Gastrocnemius medialis (tissue), 4 donors: Measurements from ENCODE around the gene ZFYVE27. TPM values are rescaled to one million over a fixed set of nuclear protein-coding genes. Genes with fewer than 3 reads are reported as not detected.

Experiments
- ATAC-seq, 2 donors: fragments of 150-250 bp; one replicate each; pipeline ENCODE4 v1.9.1; 2016
- DNase-seq, 2 donors: peaks; one replicate each; pipeline ENCODE4 v3.0.0-alpha.2; 2019
- H3K27ac ChIP-seq, 4 donors: fragments of 200-600 bp; sonication (generic); 1 replicate in 1 of 4; 2 replicates in 3 of 4; pipeline ENCODE4 v1.5.1; 2016 to 2018; ENCODE audit warnings: mild to moderate bottlenecking in 2 of 4, moderate library complexity in 1 of 4
- H3K27me3 ChIP-seq, 3 donors: fragments of 200-600 bp; sonication (generic) in 2 of 3; 1 replicate in 1 of 3; 2 replicates in 2 of 3; pipeline versions ENCODE4 v1.5.1 to v1.6.0; 2016 to 2019; ENCODE audit warnings: mild to moderate bottlenecking in 1 of 3, moderate library complexity in 1 of 3
- H3K36me3 ChIP-seq, 2 donors: fragments of 200-600 bp; sonication (generic) in 1 of 2; one replicate each; pipeline ENCODE4 v1.5.1; 2017 to 2018
- H3K4me1 ChIP-seq, 2 donors: fragments of 200-600 bp; sonication (generic) in 1 of 2; one replicate each; pipeline ENCODE4 v1.5.1; 2016 to 2017; ENCODE audit warnings: mild to moderate bottlenecking in 2 of 2
- H3K4me3 ChIP-seq, 4 donors: fragments of 200-600 bp; sonication (generic) in 3 of 4; 1 replicate in 1 of 4; 2 replicates in 3 of 4; pipeline ENCODE4 v1.5.1; 2016 to 2019; ENCODE audit warnings: mild to moderate bottlenecking in 2 of 4
- H3K9me3 ChIP-seq, 3 donors: fragments of 200-600 bp; sonication (generic) in 2 of 3; 1 replicate in 1 of 3; 2 replicates in 2 of 3; pipeline ENCODE4 v1.5.1; 2016 to 2019
- POLR2A ChIP-seq, 2 donors: fragments of 450-650 bp; IDR thresholded peaks; one replicate each; pipeline ENCODE4 v1.6.1; 2017; ENCODE audit warnings: antibody characterized with exemption in 2 of 2, mild to moderate bottlenecking in 2 of 2, moderate library complexity in 2 of 2
- in situ Hi-C, 4 donors: fragments of 200-750 bp; cut with MboI; loops; one replicate each; pipeline versions ENCODE4 v1.15.0 to v1.8.0; 2017; ENCODE audit warnings: low sequenced_read_pairs in 4 of 4
- intact Hi-C: fragments of 100-400 bp; cut with DNase I; formaldehyde crosslinking; loops from one replicate; pipeline ENCODE4 v1.15.1; 2023; ENCODE audit warnings: low total_unique reads
- total RNA-seq, 4 donors: library from RNA; depleted of rRNA; stranded (reverse); fragments of >200 nt; gene quantifications; one replicate each; pipeline versions ENCODE4 v1.1.0 to v1.2.3, GENCODE V29; 2016
- TF ChIP-seq, protein P1 (sequence below), 5 experiments: fragments of 450-650 bp in 3 of 5; fragments of 200-600 bp in 2 of 5; sonication (generic) in 2 of 5; IDR thresholded peaks in 4 of 5; conservative IDR thresholded peaks in 1 of 5; 1 replicate in 4 of 5; 2 replicates in 1 of 5; pipeline ENCODE4 v1.5.1; 2016 to 2019; ENCODE audit warnings: antibody characterized with exemption in 5 of 5, mild to moderate bottlenecking in 3 of 5, moderate library complexity in 3 of 5

ZFYVE27 gene
- total RNA-seq, 4 donors from 2014 or later, result 7.6 to 14.9 (median 11.6) TPM

DNA sequence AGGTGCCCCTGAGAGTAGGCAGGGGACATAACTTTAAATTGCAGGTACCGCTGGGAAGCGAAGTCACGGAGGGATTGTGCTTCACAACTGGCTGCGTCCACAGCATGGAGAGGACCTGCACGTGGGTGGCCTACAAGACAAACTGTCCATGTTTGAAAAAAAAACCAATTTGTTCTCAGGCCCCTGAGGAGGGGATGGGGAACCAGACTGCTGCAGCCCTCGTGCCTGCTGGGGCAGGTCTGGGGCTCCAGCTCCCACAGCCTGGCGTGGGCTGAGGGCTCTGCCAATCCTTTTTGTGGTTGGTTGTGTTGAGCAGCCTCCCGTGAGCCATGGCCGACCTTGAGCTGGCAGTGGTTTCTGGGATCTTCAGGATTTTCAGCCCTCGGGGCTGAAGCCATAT lies 25.1 kb downstream of the ZFYVE27 start:
- intact Hi-C loops, result no loop called here

DNA sequence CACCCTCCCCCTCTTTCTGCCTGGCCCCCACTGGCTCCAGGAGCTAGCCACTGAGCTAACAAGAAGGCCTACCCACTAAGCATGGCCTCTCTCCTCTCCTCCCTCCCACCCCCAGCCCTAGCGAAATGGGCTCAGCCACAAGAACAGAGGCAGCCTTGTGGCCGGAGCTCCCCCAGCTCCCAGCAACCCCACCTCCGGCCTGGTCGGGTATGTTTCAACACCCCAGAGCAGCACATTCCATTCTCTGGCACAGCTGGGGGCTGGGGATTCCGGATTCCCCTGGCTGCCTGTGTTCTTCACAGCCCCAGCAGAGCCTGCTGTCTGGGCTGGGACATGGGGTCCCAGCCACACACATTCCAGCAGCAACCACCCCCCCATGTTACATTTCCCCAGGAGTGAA lies 25.9 kb downstream of the ZFYVE27 start:
- peaks cover 0 to 23% of the 10 kb centered on the region in 2 donors for H3K4me1 ChIP-seq
- ATAC-seq (no peak), DNase-seq (no peak)
- H3K27me3 ChIP-seq, result no peaks in the 10 kb centered on the region
- in situ Hi-C loops (loop anchor here in 1 of 4 donors (25.0 kb wide), 1 partner anchor 274 kb away; the partner anchor contains the start of gene CRTAC1), intact Hi-C loops (no loop called here)
- no peak for TF ChIP-seq POLR2A (IDR thresholded peaks at IDR 0.05)
- TF ChIP-seq, protein P1, sequence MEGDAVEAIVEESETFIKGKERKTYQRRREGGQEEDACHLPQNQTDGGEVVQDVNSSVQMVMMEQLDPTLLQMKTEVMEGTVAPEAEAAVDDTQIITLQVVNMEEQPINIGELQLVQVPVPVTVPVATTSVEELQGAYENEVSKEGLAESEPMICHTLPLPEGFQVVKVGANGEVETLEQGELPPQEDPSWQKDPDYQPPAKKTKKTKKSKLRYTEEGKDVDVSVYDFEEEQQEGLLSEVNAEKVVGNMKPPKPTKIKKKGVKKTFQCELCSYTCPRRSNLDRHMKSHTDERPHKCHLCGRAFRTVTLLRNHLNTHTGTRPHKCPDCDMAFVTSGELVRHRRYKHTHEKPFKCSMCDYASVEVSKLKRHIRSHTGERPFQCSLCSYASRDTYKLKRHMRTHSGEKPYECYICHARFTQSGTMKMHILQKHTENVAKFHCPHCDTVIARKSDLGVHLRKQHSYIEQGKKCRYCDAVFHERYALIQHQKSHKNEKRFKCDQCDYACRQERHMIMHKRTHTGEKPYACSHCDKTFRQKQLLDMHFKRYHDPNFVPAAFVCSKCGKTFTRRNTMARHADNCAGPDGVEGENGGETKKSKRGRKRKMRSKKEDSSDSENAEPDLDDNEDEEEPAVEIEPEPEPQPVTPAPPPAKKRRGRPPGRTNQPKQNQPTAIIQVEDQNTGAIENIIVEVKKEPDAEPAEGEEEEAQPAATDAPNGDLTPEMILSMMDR (IDR thresholded peaks at IDR 0.05 in 4 of 5, conservative IDR thresholded peaks at IDR 0.05 in 1 of 5), result no peak
- no peaks in the 10 kb centered on the region for H3K9me3 ChIP-seq
- H3K27ac ChIP-seq, result peak overlapping the region in 1 of 4 donors; percentile 35
- no peak overlapping the region for H3K4me3 ChIP-seq
- H3K36me3 ChIP-seq, result peaks cover 0 to 15% of the 10 kb centered on the region in 2 donors

More for the DNA sequence above, 25.1 kb downstream of the ZFYVE27 start:
- Histone ChIP-seq H3K36me3 (peaks cover 0 to 22% of the 10 kb centered on the region in 2 donors), H3K9me3 (no peaks in the 10 kb centered on the region), H3K27ac (no peak overlapping the region), H3K4me1 (peaks cover 0 to 23% of the 10 kb centered on the region in 2 donors), H3K27me3 (no peaks in the 10 kb centered on the region), H3K4me3 (no peak overlapping the region)
- in situ Hi-C loops, result loop anchor here in 1 of 4 donors (25.0 kb wide), 1 partner anchor 275 kb away; the partner anchor contains the start of gene CRTAC1
- no peak for DNase-seq
- no peak for ATAC-seq
- TF ChIP-seq, protein P1 (IDR thresholded peaks at IDR 0.05 in 4 of 5, conservative IDR thresholded peaks at IDR 0.05 in 1 of 5), result no peak
- TF ChIP-seq POLR2A (IDR thresholded peaks at IDR 0.05), result no peak

DNA sequence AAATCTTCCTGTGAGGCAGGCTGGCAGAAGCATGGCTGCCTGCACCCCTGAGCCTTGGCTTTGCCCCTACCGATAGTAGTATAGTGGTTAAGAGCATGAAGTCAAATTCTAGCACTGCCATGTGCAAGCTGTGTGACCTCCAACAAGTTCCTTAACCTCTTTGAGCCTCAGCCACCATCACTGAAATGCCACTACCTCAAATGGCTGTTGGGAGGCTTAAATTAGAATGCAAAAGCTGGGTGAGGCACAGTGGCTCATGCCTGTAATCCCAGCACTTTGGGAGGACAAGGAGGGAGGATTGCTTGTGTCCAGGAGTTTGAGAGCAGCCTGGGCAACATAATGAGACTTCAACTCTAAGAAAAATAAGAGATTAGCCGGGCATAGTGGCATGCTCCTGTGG lies 26.5 kb downstream of the ZFYVE27 start:
- Histone ChIP-seq H3K4me3 (no peak overlapping the region), H3K27ac (no peak overlapping the region), H3K9me3 (no peaks in the 10 kb centered on the region), H3K4me1 (peaks cover 0 to 23% of the 10 kb centered on the region in 2 donors), H3K36me3 (peaks cover 0 to 15% of the 10 kb centered on the region in 2 donors), H3K27me3 (no peaks in the 10 kb centered on the region)
- DNase-seq (no peak), ATAC-seq (no peak)
- TF ChIP-seq POLR2A (IDR thresholded peaks at IDR 0.05), result no peak
- TF ChIP-seq, protein P1 (IDR thresholded peaks at IDR 0.05 in 4 of 5, conservative IDR thresholded peaks at IDR 0.05 in 1 of 5), result no peak
- in situ Hi-C loops (loop anchor here in 1 of 4 donors (25.0 kb wide), 1 partner anchor 274 kb away; the partner anchor contains the start of gene CRTAC1), intact Hi-C loops (no loop called here)

DNA sequence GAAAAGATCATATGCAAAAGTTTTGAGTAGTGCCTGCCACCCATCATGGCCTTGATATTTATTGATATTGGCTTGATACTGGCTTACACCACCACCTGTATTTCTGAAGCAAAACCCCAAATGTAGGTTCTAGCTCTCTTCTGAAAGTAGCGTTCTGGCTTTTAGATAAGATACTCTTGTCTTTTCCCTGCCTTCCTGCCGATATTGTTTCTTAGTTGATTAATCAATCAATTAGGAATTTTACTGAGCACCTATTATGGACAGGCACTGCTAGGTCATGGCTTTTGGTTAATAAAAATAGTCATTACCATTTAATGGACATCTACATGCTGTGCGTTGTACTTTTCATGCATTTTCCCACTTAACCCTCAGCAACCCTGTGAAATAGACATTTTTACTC lies 27.0 kb downstream of the ZFYVE27 start:
- ATAC-seq (no peak), DNase-seq (no peak)
- H3K27ac ChIP-seq, result no peak overlapping the region
- no peaks in the 10 kb centered on the region for H3K9me3 ChIP-seq
- no peak for TF ChIP-seq POLR2A (IDR thresholded peaks at IDR 0.05)
- TF ChIP-seq, protein P1 (IDR thresholded peaks at IDR 0.05 in 4 of 5, conservative IDR thresholded peaks at IDR 0.05 in 1 of 5), result no peak
- H3K4me1 ChIP-seq, result peaks cover 0 to 23% of the 10 kb centered on the region in 2 donors
- H3K27me3 ChIP-seq, result no peaks in the 10 kb centered on the region
- peaks cover 0 to 14% of the 10 kb centered on the region in 2 donors for H3K36me3 ChIP-seq
- H3K4me3 ChIP-seq, result no peak overlapping the region
- intact Hi-C loops (no loop called here), in situ Hi-C loops (loop anchor here in 1 of 4 donors (25.0 kb wide), 1 partner anchor 273 kb away; the partner anchor contains the start of gene CRTAC1)
